Stimulated activated CD4-positive, alpha-beta T cell treated with anti-CD3 and anti-CD28 coated beads, Interleukin-1b, Interleukin-23, amount 100 ng/mL, for 4 hours (primary cell): Measurements from ENCODE around the gene SHANK2.
"Not testable (repeated sequence)": the region's sequence is repeated elsewhere in the genome, so short reads cannot be mapped to it uniquely, and the experiment has no call there.

Experiments used
- DNase-seq, 2 donors: peaks; one replicate each; pipeline ENCODE4 v3.0.0-alpha.2; 2020; ENCODE audit warnings: low read depth in 2 of 2

SHANK2 gene

DNA sequence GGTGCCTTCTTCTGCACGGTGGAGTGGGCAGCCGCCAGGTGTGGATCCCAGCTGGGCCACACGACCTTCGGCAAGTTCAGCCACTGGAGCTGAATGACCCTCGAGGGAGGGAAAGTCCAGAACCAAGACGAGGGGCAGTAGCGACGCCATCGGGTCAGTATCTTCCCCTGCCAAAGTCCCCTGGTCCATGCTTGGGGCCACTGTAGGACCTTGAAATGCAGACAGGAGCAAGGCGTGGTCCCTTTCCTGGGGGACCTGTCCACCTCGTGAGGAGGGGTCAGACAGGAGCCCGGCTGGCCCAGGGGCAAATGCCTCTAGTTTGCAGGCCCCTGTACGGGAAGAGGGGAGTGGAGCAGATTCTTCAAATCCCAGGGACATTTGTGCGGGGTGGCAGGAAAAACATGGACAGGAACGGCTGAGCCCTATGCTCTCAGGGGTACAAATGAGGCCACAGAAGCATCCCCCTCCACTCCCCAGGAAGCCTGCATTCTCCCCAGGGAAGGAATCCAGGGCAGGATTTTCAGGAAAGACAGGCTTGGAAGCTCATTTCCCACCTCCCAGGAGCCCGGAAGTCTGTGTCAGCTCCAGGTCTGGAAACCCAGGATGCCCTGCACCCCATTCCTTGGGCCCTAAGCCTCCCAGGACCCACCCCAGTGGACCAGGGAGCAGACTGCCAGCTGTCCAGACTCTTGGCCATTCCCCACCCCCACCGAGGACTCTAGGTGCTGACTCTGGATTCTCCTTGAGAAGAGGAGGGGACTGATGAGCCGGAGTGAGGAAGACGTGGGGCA lies 6.6 kb downstream of the SHANK2 start:
- DNase-seq, result no peak

GRCh38 chr11:71244116-71244810 lies 8.1 kb downstream of the SHANK2 start:
- no peak for DNase-seq

DNA sequence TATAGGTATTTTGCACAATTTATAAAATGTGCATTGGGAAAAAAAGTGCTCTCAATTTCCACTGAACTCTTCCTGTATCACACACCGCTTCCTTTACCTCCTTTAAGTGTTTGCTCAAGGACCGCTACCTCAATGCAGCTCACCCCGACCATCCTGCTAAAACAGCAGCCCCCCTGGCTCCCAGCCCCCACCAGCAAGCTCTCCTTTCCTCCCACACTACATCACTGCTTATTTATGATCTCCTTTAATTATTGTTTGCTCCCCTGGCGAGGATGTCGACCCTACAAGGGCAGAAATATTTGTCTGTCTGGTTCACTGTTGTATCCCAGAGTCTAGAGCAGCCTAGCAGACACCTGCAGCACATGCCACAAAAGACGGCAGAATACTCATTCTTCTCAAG lies 10.0 kb downstream of the SHANK2 start:
- DNase-seq, result no peak

DNA sequence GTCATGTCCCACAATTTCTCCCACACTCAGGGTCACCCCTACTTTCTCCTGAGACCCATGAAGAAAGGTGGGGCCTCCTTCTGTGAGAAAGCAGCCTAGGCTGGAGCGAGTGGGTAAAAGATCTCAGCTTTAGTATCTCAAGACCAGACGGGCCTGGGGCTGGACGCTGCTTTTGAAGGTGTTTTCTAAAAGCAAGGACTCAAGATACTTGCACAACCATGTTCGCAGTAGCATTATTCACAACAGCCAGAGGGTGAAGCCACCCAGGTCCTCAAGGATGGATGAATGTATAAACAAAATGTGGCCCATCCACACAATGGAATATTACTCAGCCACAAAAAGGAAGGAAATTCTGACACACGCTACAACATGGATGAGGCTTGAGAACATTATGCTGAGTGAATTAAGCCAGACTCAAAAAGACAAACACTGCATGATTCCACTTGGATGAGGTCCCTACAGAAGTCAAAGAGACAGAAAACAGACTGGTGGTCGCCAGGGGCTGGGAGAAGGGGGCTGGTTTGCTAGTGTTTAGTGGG lies 10.6 kb downstream of the SHANK2 start:
- DNase-seq, result no peak

GRCh38 chr11:71240865-71241691 lies 11.3 kb downstream of the SHANK2 start:
- no peak for DNase-seq

DNA sequence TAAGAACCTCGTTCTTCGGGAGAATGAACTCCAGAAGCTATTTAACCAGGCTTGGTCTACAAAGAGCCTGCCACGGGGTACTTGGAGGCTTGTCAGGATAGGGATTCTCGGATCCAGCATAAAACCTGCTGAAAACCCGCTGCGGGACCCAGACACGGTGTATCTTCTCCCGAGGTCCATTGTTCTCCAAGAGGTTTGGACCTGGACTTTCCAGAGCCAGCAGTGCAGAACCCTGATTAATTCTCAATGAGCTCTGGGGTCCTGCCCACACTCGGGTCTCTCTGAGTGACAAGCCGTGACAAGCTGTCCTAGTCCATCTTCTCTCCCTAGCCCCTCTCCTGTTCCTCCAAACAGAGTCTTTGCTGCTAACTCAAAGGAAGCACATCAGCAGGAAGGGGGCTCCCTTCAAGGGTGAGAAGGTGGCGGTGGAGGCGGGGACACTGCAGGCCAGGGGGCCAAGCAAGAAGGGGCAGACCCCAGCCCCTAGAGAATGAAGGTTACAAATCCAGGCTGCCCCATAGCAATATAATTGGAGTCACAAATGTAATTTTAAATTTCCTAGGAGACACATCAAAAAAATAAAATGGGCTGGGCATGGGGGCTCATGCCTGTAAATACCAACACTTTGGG lies 12.2 kb downstream of the SHANK2 start:
- DNase-seq, result no peak

DNA sequence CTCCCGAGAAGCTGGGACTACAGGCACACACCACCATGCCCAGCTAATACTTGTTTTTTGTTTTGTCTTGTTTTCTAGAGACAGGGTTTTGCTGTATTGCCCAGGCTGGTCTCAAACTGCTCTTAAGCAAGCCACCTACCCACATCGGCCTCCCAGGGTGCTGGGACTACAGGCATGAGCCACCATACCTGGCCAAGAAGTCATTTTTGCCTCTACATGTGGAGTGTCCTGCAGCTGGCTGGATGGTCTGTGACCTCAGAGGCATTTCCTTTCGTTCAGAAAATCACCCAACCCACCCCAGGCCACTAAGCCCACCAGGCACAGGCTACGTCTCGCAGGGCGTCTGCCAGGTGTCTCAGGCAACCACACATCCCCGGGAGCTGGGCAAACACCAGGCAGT lies 12.8 kb downstream of the SHANK2 start:
- no peak for DNase-seq

DNA sequence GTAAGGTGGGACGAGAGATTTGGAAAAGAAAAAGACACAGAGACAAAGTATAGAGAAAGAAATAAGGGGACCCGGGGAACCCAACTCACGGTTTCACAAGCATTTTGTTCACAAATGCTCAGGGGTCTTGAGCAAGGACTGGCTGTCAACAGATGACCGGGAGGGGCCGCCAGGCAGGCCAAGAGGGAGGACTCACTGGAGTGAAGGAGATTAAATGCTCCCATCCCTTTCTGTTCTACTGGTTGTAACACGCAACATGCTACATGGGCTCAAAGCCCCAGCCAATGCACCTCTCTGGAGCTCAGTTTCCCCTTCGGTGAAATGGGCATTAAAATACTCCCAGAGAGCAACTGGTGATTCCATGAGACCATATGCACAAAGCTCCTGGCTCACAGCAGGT lies 13.4 kb downstream of the SHANK2 start:
- no peak for DNase-seq

GRCh38 chr11:71238285-71238875 lies 14.0 kb downstream of the SHANK2 start:
- DNase-seq, result no peak

GRCh38 chr11:71237853-71238252 lies 14.5 kb downstream of the SHANK2 start:
- no peak for DNase-seq

DNA sequence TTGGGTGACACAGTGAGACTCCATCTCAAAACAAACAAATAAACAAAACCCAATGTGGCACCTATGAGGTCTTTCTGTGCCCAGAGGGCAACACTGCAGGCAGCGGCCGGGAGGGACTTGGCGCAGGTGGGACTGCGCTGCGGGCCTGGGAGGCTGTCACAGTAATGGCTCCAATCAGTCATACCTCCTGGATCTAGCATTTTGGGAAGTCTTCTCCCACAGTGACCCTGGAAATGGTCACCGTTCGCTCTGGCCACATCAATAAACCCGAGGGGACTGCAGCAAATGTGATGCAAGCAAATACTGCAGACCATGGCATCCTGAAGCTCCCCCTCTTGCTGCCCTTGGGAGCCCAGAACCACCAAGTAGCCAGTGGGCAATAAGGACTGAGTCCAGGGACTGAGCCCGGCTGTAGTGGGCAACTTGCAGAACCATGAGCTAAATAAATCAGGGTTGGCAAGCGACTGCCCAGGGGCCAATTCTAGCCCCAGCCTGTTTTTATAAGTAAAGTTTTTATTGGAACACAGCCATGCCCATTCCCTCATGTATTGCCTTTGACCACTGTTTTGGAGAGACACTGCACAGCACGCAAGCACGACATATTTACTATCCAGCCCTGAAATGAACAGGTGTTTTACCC lies 15.4 kb downstream of the SHANK2 start:
- DNase-seq, result no peak

GRCh38 chr11:71235719-71236118 lies 16.7 kb downstream of the SHANK2 start:
- DNase-seq, result no peak

DNA sequence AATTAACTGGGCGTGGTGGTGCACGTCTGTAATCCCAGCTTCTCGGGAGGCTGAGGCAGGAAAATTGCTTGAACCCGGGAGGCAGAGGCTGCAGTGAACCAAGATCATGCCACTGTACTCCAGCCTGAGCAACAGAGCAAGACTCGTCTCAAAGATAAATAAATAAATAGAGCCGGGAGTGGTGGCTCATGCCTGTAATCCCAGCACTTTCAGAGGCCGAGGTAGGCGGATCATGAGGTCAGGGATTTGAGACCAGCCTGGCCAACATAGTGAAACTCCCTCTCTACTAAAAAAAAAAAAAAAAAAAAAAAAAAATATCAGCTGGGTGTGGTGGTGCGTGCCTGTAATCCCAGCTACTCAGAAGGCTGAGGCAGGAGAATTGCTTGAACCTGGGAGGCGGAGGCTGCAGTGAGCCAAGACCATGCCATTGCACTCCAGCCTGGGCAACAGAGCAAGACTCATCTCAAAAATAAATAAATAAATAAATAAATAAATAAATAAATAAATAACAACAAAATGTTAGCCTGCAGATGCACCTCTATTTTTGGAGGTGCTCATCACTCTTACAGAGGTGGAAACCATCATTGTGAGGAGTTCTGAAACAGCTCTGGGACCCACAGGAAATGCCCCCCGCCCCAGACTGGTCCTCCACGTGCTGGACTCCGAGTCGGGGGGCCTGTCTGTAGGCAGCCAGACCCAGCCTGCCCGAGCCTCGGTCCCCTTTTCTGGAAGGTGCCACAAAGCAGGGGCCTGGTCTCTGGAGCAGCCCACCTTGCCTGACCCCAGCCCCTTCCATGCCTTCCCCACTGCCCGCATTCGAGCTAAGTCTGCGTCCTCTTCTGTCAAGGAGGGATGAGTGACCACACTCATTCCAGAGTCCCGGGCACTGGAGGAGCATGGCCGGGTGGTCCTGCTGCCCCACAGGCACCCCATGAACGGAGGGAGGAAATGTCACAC lies 18.2 kb downstream of the SHANK2 start:
- not testable (repeated sequence) for DNase-seq

DNA sequence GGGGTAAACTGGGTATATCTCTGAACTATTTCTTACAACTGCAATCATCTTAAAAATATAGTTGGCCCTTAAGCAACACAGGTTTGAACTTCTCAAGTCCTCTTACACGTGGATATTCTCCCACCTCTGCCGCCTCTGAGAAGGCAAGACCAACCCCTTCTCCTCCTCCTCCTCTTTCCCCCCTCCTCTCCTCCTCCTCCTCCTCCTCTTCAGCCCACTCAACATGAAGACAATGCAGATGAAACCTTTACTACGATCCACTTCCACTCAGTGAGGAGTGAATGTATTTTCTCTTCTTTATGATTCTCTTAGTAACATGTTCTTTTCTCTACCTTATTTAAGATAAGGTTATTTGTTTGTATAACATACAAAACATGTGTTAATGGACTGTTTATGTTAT lies 20.0 kb downstream of the SHANK2 start:
- no peak for DNase-seq

- no peak for DNase-seq
These were observed 23.4 kb downstream of the SHANK2 start for GRCh38 chr11:71228961-71229360.

DNA sequence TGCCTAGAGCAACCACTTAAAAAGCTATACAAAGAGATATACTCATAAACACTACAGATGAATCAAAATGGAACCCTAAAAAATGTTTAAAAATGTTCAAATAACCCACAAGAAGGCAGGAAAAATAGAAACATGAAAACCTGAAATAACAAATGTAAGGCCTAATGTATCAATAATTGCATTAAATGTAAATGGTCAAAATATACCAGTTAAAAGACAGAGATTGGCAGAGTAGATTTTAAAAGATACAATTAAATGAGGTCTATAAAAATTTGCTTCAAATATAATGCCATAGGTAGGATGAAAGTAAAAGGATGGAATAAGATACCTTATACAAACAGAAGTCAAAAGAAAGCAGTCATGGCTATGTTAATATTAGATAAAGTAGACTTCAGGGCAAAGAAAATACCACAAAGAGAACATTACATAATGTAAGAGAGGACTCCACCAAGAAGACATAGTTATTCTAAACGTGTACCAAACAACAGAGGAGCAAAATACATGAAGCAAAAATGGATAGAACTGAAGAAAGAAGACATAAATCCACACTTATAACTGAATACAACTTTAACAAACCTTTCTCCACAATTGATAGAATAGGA lies 25.2 kb downstream of the SHANK2 start:
- DNase-seq, result no peak

GRCh38 chr11:71223671-71224660 lies 28.4 kb downstream of the SHANK2 start:
- DNase-seq, result no peak

GRCh38 chr11:71223081-71223405 lies 29.3 kb downstream of the SHANK2 start:
- no peak for DNase-seq
